ENCODE data around the gene SCN9A. TPM values are rescaled to one million over a fixed set of nuclear protein-coding genes. Genes with fewer than 3 reads are reported as not detected.

Gene SCN9A
- total and polyA plus RNA-seq, 2 of the 4 experiments (the other 2 are of a cell fraction): 40.1 to 135 TPM

DNA sequence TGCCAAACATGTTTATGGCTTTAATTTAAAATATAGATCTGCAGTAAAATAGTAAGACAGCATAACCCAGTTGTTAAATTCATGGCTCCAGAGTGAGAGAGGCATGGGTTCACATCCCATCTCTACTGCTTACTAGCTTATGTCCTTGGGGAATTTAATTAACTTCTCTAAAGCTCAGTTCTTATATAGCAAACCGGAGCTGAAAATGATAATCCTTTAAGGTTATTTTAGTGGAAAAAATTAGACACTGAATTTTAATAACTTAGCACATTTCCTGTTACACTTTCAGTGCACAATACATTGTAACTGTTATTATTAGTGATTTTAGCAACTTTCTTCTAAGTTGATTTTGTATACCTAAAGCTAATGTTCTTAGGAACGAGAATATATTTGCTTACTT lies 14.8 kb downstream of the SCN9A start:
- intact Hi-C loops (cut with micrococcal nuclease): loop anchor here (1.0 to 5.0 kb wide), 3 partner anchors 44 to 155 kb away; no protein-coding TSS in a partner anchor
- Histone ChIP-seq H3K36me3 (ENCODE audit: control insufficient read depth, insufficient read depth, low read length) (no peaks in the 10 kb centered on the region), H3K4ac (ENCODE audit: low read depth, low read length) (no peak overlapping the region), H4K91ac (ENCODE audit: insufficient read depth, low read depth, low read length) (no peak overlapping the region), H3K23ac (ENCODE audit: low read depth, low read length) (0 out of 2 replicates have a peak overlapping the region, but pooled peaks have one; percentile 67), H2BK20ac (ENCODE audit: low read depth, low read length) (no peak overlapping the region), H2AK5ac (ENCODE audit: low read depth, low read length) (no peak overlapping the region), H3K79me1 (ENCODE audit: low read depth in 1 of 2, low read length in 2 of 2) (peaks cover 9 to 33% of the 10 kb centered on the region in 2 experiments), H4K20me1 (ENCODE audit: insufficient read depth, low read length) (no peaks in the 10 kb centered on the region), H3K4me2 (ENCODE audit: low read depth, low read length) (no peak overlapping the region), H3K4me1 (ENCODE audit: control insufficient read depth, insufficient read depth, low read length) (peaks cover 5% of the 10 kb centered on the region), H2AFZ (replicated peaks; ENCODE audit: low read length, poor library complexity) (no peak overlapping the region), H3K27ac (ENCODE audit: insufficient read depth, low read length) (no peak overlapping the region), H3K9ac (ENCODE audit: low read depth, low read length) (no peak overlapping the region), H3K56ac (ENCODE audit: extremely low read depth, insufficient read depth, low read length) (no peak overlapping the region), H3K18ac (ENCODE audit: low read depth, low read length) (no peak overlapping the region), H3K9me1 (ENCODE audit: insufficient read depth, low read length) (no peaks in the 10 kb centered on the region), H4K8ac (ENCODE audit: low read depth in 2 of 2, low read length in 2 of 2) (no peak overlapping the region), H4K5ac (ENCODE audit: low read depth, low read length) (no peak overlapping the region), H2BK120ac (ENCODE audit: low read depth, low read length) (no peak overlapping the region), H3K4me3 (ENCODE audit: insufficient read depth, low read depth, low read length) (no peak overlapping the region), H2BK15ac (ENCODE audit: low read depth, low read length) (no peak overlapping the region), H2AK9ac (replicated peaks; ENCODE audit: low read depth, low read length, poor library complexity) (no peak overlapping the region), H3K27me3 (ENCODE audit: control insufficient read depth, insufficient read depth, low read length) (no peaks in the 10 kb centered on the region), H2BK5ac (ENCODE audit: low read depth, low read length, poor library complexity, severe bottlenecking) (no peak overlapping the region), H3K14ac (replicated peaks; ENCODE audit: low read depth, low read length) (no peak overlapping the region), H3K9me3 (ENCODE audit: control insufficient read depth, insufficient read depth, low read length) (no peaks in the 10 kb centered on the region)
- no TSS peak for BruUV-seq (replicated peaks)
- TF ChIP-seq RCOR1 (IDR thresholded peaks at IDR 0.05; ENCODE audit: insufficient replicate concordance, low read length): no peak
- no peak for TF ChIP-seq POLR2A (IDR thresholded peaks at IDR 0.05; ENCODE audit: low read depth, low read length)
- TF ChIP-seq NFE2L2 (IDR thresholded peaks at IDR 0.05; ENCODE audit: low read depth, low read length): no peak
- TF ChIP-seq RFX5 (IDR thresholded peaks at IDR 0.05; ENCODE audit: low read depth, low read length): no peak
- TF ChIP-seq RAD21 (IDR thresholded peaks at IDR 0.05; ENCODE audit: low read length): no peak
- TF ChIP-seq MAFK (IDR thresholded peaks at IDR 0.05; ENCODE audit: low read depth, low read length): no peak
- TF ChIP-seq SMC3 (IDR thresholded peaks at IDR 0.05; ENCODE audit: low read depth, low read length): no peak
- TF ChIP-seq FOS (IDR thresholded peaks at IDR 0.05; ENCODE audit: low read depth, low read length): no peak
- no peak for TF ChIP-seq MAZ (IDR thresholded peaks at IDR 0.05; ENCODE audit: borderline replicate concordance, low read depth, low read length)
- TF ChIP-seq MXI1 (IDR thresholded peaks at IDR 0.05; ENCODE audit: borderline replicate concordance, low read depth, low read length): no peak
- ChIA-PET CTCF (interaction anchor here (0.6 to 1.7 kb wide), 5 partner anchors 9 to 45 kb away, joined by 3 to 11 read pairs (median 3); partner anchors contain the start of gene SCN9A), POLR2A (ENCODE audit: unreplicated experiment) (no interaction called here)
- in situ Hi-C loops (cut with MboI; ENCODE audit: low sequenced_read_pairs): no loop called here
- dilution Hi-C loops (cut with HindIII; ENCODE audit: low sequenced_read_pairs, unreplicated experiment): no loop called here
- no CpG with 5 or more reads among the region's 2 CpGs for WGBS, 2 experiments (ENCODE audit: extremely low coverage in 2 of 2, insufficient read length in 1 of 2)
- ATAC-seq (ENCODE audit: low read depth) (no peak), DNase-seq (no peak)
